HCT116 (cell line): ENCODE measurements around the gene DOCK2. TPM values are rescaled to one million over a fixed set of nuclear protein-coding genes. Genes with fewer than 3 reads are reported as not detected.

Experiments used
- ATAC-seq: fragments of 200-7000 bp; cut with Tn5 transposase; 2 replicates; pipeline ENCODE4 v1.9.1; 2020; ENCODE audit warnings: mild to moderate bottlenecking, moderate library complexity
- BruUV-seq: library from RNA; stranded (reverse); fragments of 400-500 nt; replicated peaks from 2 replicates; lab custom pipeline; 2021; lab: Mats Ljungman, UMichigan
- CTCF ChIA-PET: fragments of 300-600 bp; sonication (Branson Sonifier 250); formaldehyde crosslinking; loops from one replicate; lab custom pipeline; 2021; ENCODE audit warnings: antibody characterized with exemption; lab: Charles Lee
- POLR2A ChIA-PET: fragments of 300-600, 350-600 bp; sonication (Branson Sonifier 250); formaldehyde crosslinking; loops from one replicate; lab custom pipeline; 2021; ENCODE audit warnings: antibody characterized with exemption; lab: Charles Lee
- RAD21 ChIA-PET, 2 experiments: fragments of 300-600 bp; sonication (Branson Sonifier 250); formaldehyde crosslinking; loops; one replicate each; lab custom pipeline; 2023; ENCODE audit warnings: low total read pairs in 2 of 2; ENCODE audit not compliant: uncharacterized antibody in 2 of 2, unreplicated experiment in 2 of 2, low non-redundant PET in 1 of 2; lab: Charles Lee
- DNase-seq: peaks from one replicate; pipeline ENCODE4 v3.0.0-alpha.2; 2010; ENCODE audit warnings: low read depth, low spot score
- H2AFZ ChIP-seq: fragments of 200-600 bp; shearing (Covaris generic), sonication (generic); 2 replicates; pipeline ENCODE4 v1.6.1; 2017; ENCODE audit warnings: low read depth, mixed run types, mixed read lengths, antibody characterized with exemption, low read length; ENCODE audit not compliant: poor library complexity, severe bottlenecking
- H3K27ac ChIP-seq: 2 replicates; pipeline ENCODE4 v1.5.1; 2012; ENCODE audit warnings: low read depth, low read length
- H3K27me3 ChIP-seq: fragments of 200-600 bp; sonication (generic); 2 replicates; pipeline ENCODE4 v1.6.1; 2016; ENCODE audit warnings: mixed run types, low read length, mixed read lengths; ENCODE audit not compliant: insufficient read depth
- H3K36me3 ChIP-seq, 2 experiments: fragments of 200-500 bp in 1 of 2; fragments of 200-600 bp in 1 of 2; sonication (Bioruptor generic) in 1 of 2; sonication (generic) in 1 of 2; 2 replicates each; pipeline versions ENCODE4 v1.5.1 to v1.6.1; 2014 to 2016; ENCODE audit warnings: low read length in 2 of 2, inconsistent platforms in 1 of 2, mixed read lengths in 1 of 2, mixed run types in 1 of 2; ENCODE audit not compliant: insufficient read depth in 2 of 2, control insufficient read depth in 1 of 2
- H3K4me1 ChIP-seq, 2 experiments: fragments of 200-600 bp in 1 of 2; sonication (generic) in 1 of 2; 2 replicates each; pipeline versions ENCODE4 v1.5.1 to v1.6.1; 2012 to 2017; ENCODE audit warnings: low read length in 2 of 2, inconsistent platforms in 1 of 2, mild to moderate bottlenecking in 1 of 2, mixed read lengths in 1 of 2, mixed run types in 1 of 2, moderate library complexity in 1 of 2; ENCODE audit not compliant: insufficient read depth in 2 of 2, control insufficient read depth in 1 of 2
- H3K4me2 ChIP-seq: fragments of 200-600 bp; sonication (generic); 2 replicates; pipeline ENCODE4 v1.6.1; 2017; ENCODE audit warnings: mixed run types, low read length, mixed read lengths
- H3K4me3 ChIP-seq, 2 experiments: fragments of 200-600 bp in 1 of 2; sonication (generic) in 1 of 2; replicated peaks in 1 of 2; 2 replicates each; pipeline ENCODE4 v1.5.1; 2011 to 2016; ENCODE audit warnings: low read length in 2 of 2, control low read depth in 1 of 2, low read depth in 1 of 2, mild to moderate bottlenecking in 1 of 2, mixed read lengths in 1 of 2, mixed run types in 1 of 2
- H3K79me2 ChIP-seq: fragments of 200-600 bp; sonication (generic); 2 replicates; pipeline ENCODE4 v1.6.1; 2017; ENCODE audit warnings: mild to moderate bottlenecking, mixed run types, low read length, moderate library complexity, mixed read lengths; ENCODE audit not compliant: insufficient read depth
- H3K9ac ChIP-seq: fragments of 200-600 bp; sonication (generic); 2 replicates; pipeline ENCODE4 v1.6.1; 2016; ENCODE audit warnings: low read length, mixed read lengths
- H3K9me2 ChIP-seq: fragments of 200-600 bp; sonication (generic), shearing (Covaris generic); 2 replicates; pipeline ENCODE4 v1.6.1; 2017; ENCODE audit warnings: mixed run types, mild to moderate bottlenecking, moderate library complexity; ENCODE audit not compliant: insufficient read depth
- H3K9me3 ChIP-seq, 2 experiments: fragments of 200-500 bp in 1 of 2; fragments of 200-600 bp in 1 of 2; sonication (Bioruptor generic) in 1 of 2; sonication (generic) in 1 of 2; 2 replicates each; pipeline ENCODE4 v1.6.1; 2014 to 2017; ENCODE audit warnings: low read length in 2 of 2, mixed read lengths in 2 of 2, inconsistent platforms in 1 of 2, low read depth in 1 of 2, mild to moderate bottlenecking in 1 of 2, mixed run types in 1 of 2, moderate library complexity in 1 of 2; ENCODE audit not compliant: control insufficient read depth in 1 of 2, insufficient read depth in 1 of 2
- H4K20me1 ChIP-seq: fragments of 200-600 bp; sonication (generic), shearing (Covaris generic); 2 replicates; pipeline ENCODE4 v1.6.1; 2017; ENCODE audit warnings: mixed run types, mild to moderate bottlenecking, moderate library complexity; ENCODE audit not compliant: insufficient read depth
- ATF3 ChIP-seq: IDR thresholded peaks from 2 replicates; pipeline ENCODE4 v1.6.1; 2012
- CTCF ChIP-seq, 3 experiments: fragments of 200-600 bp in 1 of 3; sonication (generic) in 1 of 3; IDR thresholded peaks in 2 of 3; conservative IDR thresholded peaks in 1 of 3; 2 replicates each; pipeline ENCODE4 v1.5.1; 2012 to 2017; ENCODE audit warnings: low read depth in 2 of 3, low read length in 2 of 3, antibody characterized with exemption in 1 of 3, borderline replicate concordance in 1 of 3, control low read depth in 1 of 3, mild to moderate bottlenecking in 1 of 3, mixed read lengths in 1 of 3, mixed run types in 1 of 3, moderate library complexity in 1 of 3; ENCODE audit not compliant: insufficient read depth in 1 of 3
- ELF1 ChIP-seq: IDR thresholded peaks from 2 replicates; pipeline ENCODE4 v1.6.1; 2012; ENCODE audit warnings: low read depth, borderline replicate concordance
- EZH2 ChIP-seq: fragments of 200-600 bp; sonication (generic); IDR thresholded peaks from 2 replicates; pipeline ENCODE4 v1.6.1; 2017; ENCODE audit warnings: antibody characterized with exemption, mixed run types
- EZH2phosphoT487 ChIP-seq: fragments of 200-600 bp; IDR thresholded peaks from 2 replicates; pipeline ENCODE4 v1.6.1; 2018; ENCODE audit warnings: antibody characterized with exemption, borderline replicate concordance
- FOSL1 ChIP-seq: IDR thresholded peaks from 2 replicates; pipeline ENCODE4 v1.6.1; 2012; ENCODE audit warnings: low read depth
- POLR2A ChIP-seq: IDR thresholded peaks from 2 replicates; pipeline ENCODE4 v1.7.0; 2011; ENCODE audit warnings: borderline replicate concordance; ENCODE audit not compliant: insufficient read depth, insufficient read length; ENCODE audit errors: extremely low read depth
- REST ChIP-seq: IDR thresholded peaks from 2 replicates; pipeline ENCODE4 v1.6.1; 2012; ENCODE audit warnings: low read depth
- SIN3A ChIP-seq: IDR thresholded peaks from 2 replicates; pipeline ENCODE4 v1.6.1; 2012; ENCODE audit warnings: low read depth
- ZBTB33 ChIP-seq: IDR thresholded peaks from 2 replicates; pipeline ENCODE4 v1.6.1; 2011; ENCODE audit warnings: mild to moderate bottlenecking, low read length, moderate library complexity; ENCODE audit not compliant: insufficient replicate concordance; ENCODE audit errors: extremely low read depth
- intact Hi-C: fragments of 100-400 bp; cut with micrococcal nuclease; formaldehyde crosslinking; loops from 2 replicates; pipeline ENCODE4 v1.10.0; 2022
- total RNA-seq: library from RNA; stranded (reverse); gene quantifications from one replicate; pipeline ENCODE4 v1.2.1, GENCODE V29; 2021; ENCODE audit not compliant: unreplicated experiment

DOCK2 gene
- total RNA-seq, 1 experiment from 2014 or later, result 0.89 TPM

- ATAC-seq (no peak), DNase-seq (no peak)
- Histone ChIP-seq H3K9me3 (no peaks in the 10 kb centered on the region), H4K20me1 (no peaks in the 10 kb centered on the region), H3K4me3 (no peak overlapping the region), H3K9ac (no peak overlapping the region), H3K4me2 (no peak overlapping the region), H3K9me2 (no peaks in the 10 kb centered on the region), H3K27me3 (peaks cover 23% of the 10 kb centered on the region; the same call in 1 of the 2 replicates), H3K36me3 (no peaks in the 10 kb centered on the region), H3K79me2 (no peaks in the 10 kb centered on the region), H3K27ac (no peak overlapping the region), H2AFZ (no peak overlapping the region), H3K4me1 (no peaks in the 10 kb centered on the region)
- no TSS peak for BruUV-seq
- ChIA-PET POLR2A (no interaction called here), RAD21 (no interaction called here), CTCF (no interaction called here)
- intact Hi-C loops, result no loop called here
- TF ChIP-seq EZH2 (no peak), CTCF (IDR thresholded peaks at IDR 0.05 in 2 of 3, conservative IDR thresholded peaks at IDR 0.05 in 1 of 3; ENCODE audit: borderline replicate concordance in 1 of 3, insufficient read depth in 1 of 3, low read depth in 2 of 3, low read length in 2 of 3) (no peak), EZH2phosphoT487 (no peak), SIN3A (no peak), ELF1 (no peak), POLR2A (no peak), REST (no peak), ATF3 (no peak), FOSL1 (no peak), ZBTB33 (no peak)
Measured at GRCh38 chr5:169946743-169947295, 309.7 kb downstream of the DOCK2 start.
